Natural killer cell (primary cell): ENCODE results near the gene CHMP4A. TPM values are rescaled to one million over a fixed set of nuclear protein-coding genes. Genes with fewer than 3 reads are reported as not detected.

Source experiments
- ATAC-seq, 3 donors: fragments of 150-1000 bp in 2 of 3; fragments of 200-7000 bp in 1 of 3; cut with Tn5 transposase; 1 replicate in 1 of 3; 2 replicates in 2 of 3; pipeline ENCODE4 v1.10.0; 2021; ENCODE audit warnings: mild to moderate bottlenecking in 2 of 3, moderate library complexity in 2 of 3
- DNase-seq, 2 donors: peaks; one replicate each; pipeline versions ENCODE4 v3.0.0 to v3.0.0-alpha.2; 2013 to 2021; ENCODE audit warnings: mixed read lengths in 1 of 2
- H3K27ac ChIP-seq: one replicate; pipeline ENCODE4 v1.5.1; 2013; ENCODE audit warnings: mild to moderate bottlenecking, low read length
- H3K27me3 ChIP-seq: one replicate; pipeline ENCODE4 v1.6.1; 2013; ENCODE audit warnings: low read length; ENCODE audit not compliant: control insufficient read depth, insufficient read depth
- H3K36me3 ChIP-seq: one replicate; pipeline ENCODE4 v1.6.1; 2013; ENCODE audit warnings: low read length; ENCODE audit not compliant: control insufficient read depth, insufficient read depth
- H3K4me1 ChIP-seq: one replicate; pipeline ENCODE4 v1.6.1; 2013; ENCODE audit warnings: low read length; ENCODE audit not compliant: control insufficient read depth, insufficient read depth
- H3K4me3 ChIP-seq: one replicate; pipeline ENCODE4 v1.5.1; 2013; ENCODE audit warnings: low read length
- H3K9me3 ChIP-seq: one replicate; pipeline ENCODE4 v1.6.1; 2013; ENCODE audit warnings: low read length; ENCODE audit not compliant: control insufficient read depth, insufficient read depth
- H3K27ac Mint-ChIP-seq, 2 donors: one replicate each; pipeline ENCODE4 v1.8.0; 2022; ENCODE audit warnings: mild to moderate bottlenecking in 2 of 2, mixed read lengths in 2 of 2, moderate library complexity in 1 of 2
- H3K27me3 Mint-ChIP-seq, 2 donors: one replicate each; pipeline ENCODE4 v1.8.0; 2022; ENCODE audit warnings: low read depth in 2 of 2, mixed read lengths in 2 of 2
- H3K36me3 Mint-ChIP-seq: one replicate; pipeline ENCODE4 v1.8.0; 2022; ENCODE audit warnings: mixed read lengths
- H3K4me1 Mint-ChIP-seq, 2 donors: one replicate each; pipeline ENCODE4 v1.8.0; 2022; ENCODE audit warnings: mixed read lengths in 2 of 2
- H3K4me3 Mint-ChIP-seq: one replicate; pipeline ENCODE4 v1.8.0; 2022; ENCODE audit warnings: mild to moderate bottlenecking, moderate library complexity, mixed read lengths
- H3K9me3 Mint-ChIP-seq, 2 donors: one replicate each; pipeline ENCODE4 v1.8.0; 2022; ENCODE audit warnings: mixed read lengths in 2 of 2
- WGBS: methylation state at CpG from one replicate; pipeline ENCODE4 v1.1.7; 2013; ENCODE audit warnings: missing lambda C conversion rate; ENCODE audit not compliant: insufficient coverage; 5-methylcytosine and 5-hydroxymethylcytosine counted together
- intact Hi-C: fragments of 100-400 bp; cut with micrococcal nuclease; formaldehyde crosslinking; loops from one replicate; pipeline ENCODE4 v1.14.2; 2022
- total RNA-seq, 4 donors: library from RNA; stranded (reverse); fragments of 120-200 nt in 1 of 4; gene quantifications; one replicate each; pipeline versions ENCODE4 v1.2.3 to v1.2.4, GENCODE V29; 2013 to 2022
- TF ChIP-seq, protein P1 (sequence below): fragments of 200-600 bp; IDR thresholded peaks from one replicate; pipeline ENCODE4 v1.8.0; 2022; ENCODE audit warnings: antibody characterized with exemption

Gene CHMP4A
- total RNA-seq, 3 donors from 2014 or later (not counting 1 experiment from before 2014, with no cell fraction given), result 105 to 118 (median 115) TPM

DNA sequence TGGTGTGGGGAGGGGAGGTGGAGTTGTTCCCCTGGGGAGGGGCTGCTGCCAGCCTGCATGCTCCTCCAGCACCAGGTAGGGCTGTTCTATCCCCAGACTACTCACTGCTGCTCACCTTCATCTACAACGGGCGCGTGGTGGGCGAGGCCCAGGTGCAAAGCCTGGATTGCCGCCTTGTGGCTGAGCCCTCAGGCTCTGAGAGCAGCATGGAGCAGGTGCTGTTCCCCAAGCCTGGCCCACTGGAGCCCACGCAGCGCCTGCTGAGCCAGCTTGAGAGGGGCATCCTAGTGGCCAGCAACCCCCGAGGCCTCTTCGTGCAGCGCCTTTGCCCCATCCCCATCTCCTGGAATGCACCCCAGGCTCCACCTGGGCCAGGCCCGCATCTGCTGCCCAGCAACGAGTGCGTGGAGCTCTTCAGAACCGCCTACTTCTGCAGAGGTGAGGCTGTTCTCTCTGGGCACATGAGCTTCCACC lies 48.7 kb downstream of the CHMP4A start:
- intact Hi-C loops, result no loop called here

GRCh38 chr14:24162093-24162492 lies 51.2 kb downstream of the CHMP4A start:
- ATAC-seq (no peak), DNase-seq (peak in 1 of 2 donors; percentile 26)
- no peaks in the 10 kb centered on the region for H3K36me3 Mint-ChIP-seq
- H3K4me1 Mint-ChIP-seq, result peaks cover 45 to 54% of the 10 kb centered on the region in 2 donors
- Histone ChIP-seq H3K9me3 (no peaks in the 10 kb centered on the region), H3K4me3 (peak overlapping the region; percentile 94), H3K36me3 (peaks cover 74% of the 10 kb centered on the region), H3K27me3 (no peaks in the 10 kb centered on the region), H3K4me1 (peaks cover 37% of the 10 kb centered on the region), H3K27ac (peak overlapping the region; percentile 94)
- H3K9me3 Mint-ChIP-seq, result no peaks in the 10 kb centered on the region
- TF ChIP-seq, protein P1, sequence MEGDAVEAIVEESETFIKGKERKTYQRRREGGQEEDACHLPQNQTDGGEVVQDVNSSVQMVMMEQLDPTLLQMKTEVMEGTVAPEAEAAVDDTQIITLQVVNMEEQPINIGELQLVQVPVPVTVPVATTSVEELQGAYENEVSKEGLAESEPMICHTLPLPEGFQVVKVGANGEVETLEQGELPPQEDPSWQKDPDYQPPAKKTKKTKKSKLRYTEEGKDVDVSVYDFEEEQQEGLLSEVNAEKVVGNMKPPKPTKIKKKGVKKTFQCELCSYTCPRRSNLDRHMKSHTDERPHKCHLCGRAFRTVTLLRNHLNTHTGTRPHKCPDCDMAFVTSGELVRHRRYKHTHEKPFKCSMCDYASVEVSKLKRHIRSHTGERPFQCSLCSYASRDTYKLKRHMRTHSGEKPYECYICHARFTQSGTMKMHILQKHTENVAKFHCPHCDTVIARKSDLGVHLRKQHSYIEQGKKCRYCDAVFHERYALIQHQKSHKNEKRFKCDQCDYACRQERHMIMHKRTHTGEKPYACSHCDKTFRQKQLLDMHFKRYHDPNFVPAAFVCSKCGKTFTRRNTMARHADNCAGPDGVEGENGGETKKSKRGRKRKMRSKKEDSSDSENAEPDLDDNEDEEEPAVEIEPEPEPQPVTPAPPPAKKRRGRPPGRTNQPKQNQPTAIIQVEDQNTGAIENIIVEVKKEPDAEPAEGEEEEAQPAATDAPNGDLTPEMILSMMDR, result no peak
- WGBS, result 62% methylated on average over 8 of the region's 8 CpGs
- intact Hi-C loops, result no loop called here
- H3K27ac Mint-ChIP-seq, result peak overlapping the region; percentile 97
- no peaks in the 10 kb centered on the region for H3K27me3 Mint-ChIP-seq
- peak overlapping the region; percentile 99 for H3K4me3 Mint-ChIP-seq

More for the DNA sequence above, 48.7 kb downstream of the CHMP4A start:
- TF ChIP-seq, protein P1, result no peak
- Histone ChIP-seq H3K4me1 (peaks cover 37% of the 10 kb centered on the region), H3K36me3 (peaks cover 71% of the 10 kb centered on the region), H3K27me3 (no peaks in the 10 kb centered on the region), H3K27ac (no peak overlapping the region), H3K9me3 (no peaks in the 10 kb centered on the region), H3K4me3 (no peak overlapping the region)
- no peak overlapping the region for H3K4me3 Mint-ChIP-seq
- peaks cover 45 to 64% of the 10 kb centered on the region in 2 donors for H3K4me1 Mint-ChIP-seq
- no peaks in the 10 kb centered on the region for H3K36me3 Mint-ChIP-seq
- no peaks in the 10 kb centered on the region for H3K27me3 Mint-ChIP-seq
- no peak for ATAC-seq
- no peak for DNase-seq
- 97% methylated on average over 14 of the region's 14 CpGs for WGBS
- peak overlapping the region; percentile 53 to 74 for H3K27ac Mint-ChIP-seq
- no peaks in the 10 kb centered on the region for H3K9me3 Mint-ChIP-seq

DNA sequence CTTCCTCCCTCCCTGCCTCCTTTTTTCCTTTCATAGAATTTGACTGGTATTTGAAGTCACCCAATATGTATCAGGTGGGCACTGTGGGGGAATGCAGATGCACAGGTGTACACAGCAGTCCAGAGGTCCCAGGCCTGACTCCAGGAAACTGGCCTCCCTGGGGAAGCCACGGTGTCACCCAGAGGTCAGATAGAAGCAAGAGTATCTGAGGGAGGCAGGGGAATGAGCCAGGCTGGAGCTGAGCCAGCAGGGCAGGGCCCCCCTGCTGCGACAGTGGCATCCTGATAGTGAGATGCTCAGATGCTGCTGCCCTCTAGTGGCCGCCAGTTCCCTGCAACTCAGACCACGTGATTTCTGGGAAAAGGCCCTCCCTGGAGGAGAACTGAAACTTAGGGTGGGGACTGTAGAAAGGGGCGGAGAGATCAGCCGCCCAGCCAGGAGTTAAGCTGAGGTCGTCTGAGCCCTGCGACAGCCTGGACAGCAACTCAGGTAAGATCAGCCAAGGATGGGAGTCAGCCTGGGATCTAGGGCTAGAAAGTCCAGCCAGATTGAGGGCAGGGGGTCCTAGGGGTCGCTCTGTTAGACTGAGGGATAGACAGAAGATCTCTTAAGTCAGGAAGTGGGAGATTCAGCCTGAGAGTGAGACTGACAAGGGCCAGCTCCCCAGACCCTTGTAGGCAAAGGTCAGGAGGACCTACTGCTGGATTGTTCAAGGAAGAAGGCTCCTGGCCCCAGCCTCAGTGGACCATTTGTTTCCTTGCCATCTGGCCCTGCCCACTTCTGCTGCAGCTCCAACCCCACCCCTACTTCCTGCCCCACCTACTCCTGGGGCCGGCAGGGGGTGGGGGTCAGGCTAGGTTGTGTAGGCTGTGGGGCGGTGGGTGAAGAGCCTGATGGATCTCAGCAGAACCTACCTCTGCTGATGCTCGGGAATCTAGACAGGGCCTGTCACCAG lies 52.2 kb downstream of the CHMP4A start, which contains the start of gene IRF9:
Gene IRF9, plus strand, starts transcription at position 416 of the 955 bp plus-strand sequence. CDS start 880 bp downstream, outside the sequence.
- Histone ChIP-seq H3K9me3 (no peaks in the 10 kb centered on the region), H3K36me3 (peaks cover 74% of the 10 kb centered on the region), H3K4me3 (peak within 1 kb of the TSS; percentile 94), H3K4me1 (peaks cover 37% of the 10 kb centered on the region), H3K27ac (peak within 1 kb of the TSS; percentile 94), H3K27me3 (no peaks in the 10 kb centered on the region)
- peak; percentile 93 to 99 for DNase-seq
- ATAC-seq, result peak; percentile 91 to 97 (median 91)
- TF ChIP-seq, protein P1, result peak; percentile 85
- no peaks in the 10 kb centered on the region for H3K36me3 Mint-ChIP-seq
- WGBS, result under 1% methylated on average over 11 of the region's 12 CpGs
- no peaks in the 10 kb centered on the region for H3K9me3 Mint-ChIP-seq
- H3K27ac Mint-ChIP-seq, result peak within 1 kb of the TSS; percentile 97
- H3K27me3 Mint-ChIP-seq, result no peaks in the 10 kb centered on the region
- intact Hi-C loops, result loop anchor here (1.0 to 2.0 kb wide), 3 partner anchors 15 to 102 kb away; partner anchors contain the start of genes DCAF11, NRL and PSME2
- H3K4me1 Mint-ChIP-seq, result peaks cover 43 to 54% of the 10 kb centered on the region in 2 donors
- peak within 1 kb of the TSS; percentile 99 for H3K4me3 Mint-ChIP-seq
